Small intestine (tissue), 7 donors: ENCODE measurements around the gene SNX17. TPM values are rescaled to one million over a fixed set of nuclear protein-coding genes. Genes with fewer than 3 reads are reported as not detected.

Experiments used
- DNase-seq, 2 donors: peaks; one replicate each; pipeline versions ENCODE4 v3.0.0 to v3.0.0-alpha.2; 2013
- FAIRE-seq: peaks from 2 replicates; lab custom pipeline; 2012; peaks lifted over from hg19 to GRCh38; lab: Jason Lieb, UNC
- H3K27ac ChIP-seq, 3 donors: one replicate each; pipeline ENCODE4 v1.5.1; 2013; ENCODE audit warnings: low read length in 2 of 3, mild to moderate bottlenecking in 2 of 3, control low read depth in 1 of 3, inconsistent platforms in 1 of 3, low read depth in 1 of 3, moderate library complexity in 1 of 3
- H3K27me3 ChIP-seq, 3 donors: one replicate each; pipeline ENCODE4 v1.6.1; 2013; ENCODE audit warnings: low read length in 3 of 3, inconsistent platforms in 1 of 3; ENCODE audit not compliant: control insufficient read depth in 3 of 3, insufficient read depth in 3 of 3
- H3K36me3 ChIP-seq, 3 donors: one replicate each; pipeline ENCODE4 v1.6.1; 2013; ENCODE audit warnings: low read length in 3 of 3, inconsistent platforms in 1 of 3, low read depth in 1 of 3, mild to moderate bottlenecking in 1 of 3, moderate library complexity in 1 of 3; ENCODE audit not compliant: control insufficient read depth in 3 of 3, insufficient read depth in 2 of 3
- H3K4me1 ChIP-seq, 3 donors: one replicate each; pipeline ENCODE4 v1.6.1; 2013; ENCODE audit warnings: low read length in 2 of 3, inconsistent platforms in 1 of 3, low read depth in 1 of 3, mild to moderate bottlenecking in 1 of 3, moderate library complexity in 1 of 3; ENCODE audit not compliant: control insufficient read depth in 3 of 3, insufficient read depth in 2 of 3
- H3K4me3 ChIP-seq, 3 donors: one replicate each; pipeline ENCODE4 v1.5.1; 2013; ENCODE audit warnings: low read length in 3 of 3, control low read depth in 1 of 3, inconsistent platforms in 1 of 3, low read depth in 1 of 3, mild to moderate bottlenecking in 1 of 3, moderate library complexity in 1 of 3
- H3K9me3 ChIP-seq, 2 donors: one replicate each; pipeline ENCODE4 v1.6.1; 2013; ENCODE audit warnings: low read depth in 1 of 2, low read length in 1 of 2; ENCODE audit not compliant: control insufficient read depth in 2 of 2, insufficient read depth in 1 of 2
- WGBS, 3 donors: extraction: QIAGEN DNeasy Blood & Tissue Kit; methylation state at CpG; one replicate each; pipeline ENCODE4 v1.1.7; 2013; 5-methylcytosine and 5-hydroxymethylcytosine counted together
- polyA plus RNA-seq, 4 donors: library from polyadenylated mRNA; stranded (reverse) in 3 of 4; unstranded in 1 of 4; fragments of 200-250 nt in 3 of 4; fragments of 120-200 nt in 1 of 4; gene quantifications; one replicate each; pipeline versions ENCODE4 v1.2.1 to v1.2.3, GENCODE V29; 2013
- donor health status: healthy with polysubstance abuse.
- donor health status: control.
- donor health status: control.
- donor health status: Bipolar disorder and iron deficiency.
- donor health status: healthy.

Gene SNX17
- polyA plus RNA-seq, 4 donors: 64.6 to 76.6 (median 70.9) TPM

DNA sequence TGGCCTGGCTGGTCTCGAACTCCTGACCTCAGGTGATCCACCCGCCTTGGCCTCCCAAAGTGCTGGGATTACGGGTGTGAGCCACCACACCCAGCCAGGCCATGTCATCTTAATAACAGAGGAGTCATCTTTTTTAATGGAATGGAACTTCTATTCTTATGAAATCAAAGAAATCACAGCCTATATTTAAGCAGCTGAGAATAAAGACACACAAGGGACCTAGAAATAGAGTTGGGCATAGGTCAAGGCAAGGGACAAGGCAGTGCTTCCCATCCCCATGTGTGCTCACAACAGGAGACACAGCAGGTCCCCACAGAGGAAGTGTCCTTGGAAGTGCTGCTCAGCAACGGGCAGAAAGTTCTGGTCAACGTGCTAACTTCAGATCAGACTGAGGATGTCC lies 3.2 kb downstream of the SNX17 start:
- Histone ChIP-seq H3K27ac (no peak overlapping the region), H3K4me1 (peaks cover 6 to 14% (median 8%) of the 10 kb centered on the region in 3 donors), H3K9me3 (no peaks in the 10 kb centered on the region), H3K27me3 (no peaks in the 10 kb centered on the region), H3K36me3 (peaks cover 10 to 59% (median 33%) of the 10 kb centered on the region in 3 donors), H3K4me3 (no peak overlapping the region)
- FAIRE-seq: no peak
- 85 to 90% (median 87%) methylated on average over 5 of the region's 5 CpGs for WGBS, 3 donors
- DNase-seq: no peak

DNA sequence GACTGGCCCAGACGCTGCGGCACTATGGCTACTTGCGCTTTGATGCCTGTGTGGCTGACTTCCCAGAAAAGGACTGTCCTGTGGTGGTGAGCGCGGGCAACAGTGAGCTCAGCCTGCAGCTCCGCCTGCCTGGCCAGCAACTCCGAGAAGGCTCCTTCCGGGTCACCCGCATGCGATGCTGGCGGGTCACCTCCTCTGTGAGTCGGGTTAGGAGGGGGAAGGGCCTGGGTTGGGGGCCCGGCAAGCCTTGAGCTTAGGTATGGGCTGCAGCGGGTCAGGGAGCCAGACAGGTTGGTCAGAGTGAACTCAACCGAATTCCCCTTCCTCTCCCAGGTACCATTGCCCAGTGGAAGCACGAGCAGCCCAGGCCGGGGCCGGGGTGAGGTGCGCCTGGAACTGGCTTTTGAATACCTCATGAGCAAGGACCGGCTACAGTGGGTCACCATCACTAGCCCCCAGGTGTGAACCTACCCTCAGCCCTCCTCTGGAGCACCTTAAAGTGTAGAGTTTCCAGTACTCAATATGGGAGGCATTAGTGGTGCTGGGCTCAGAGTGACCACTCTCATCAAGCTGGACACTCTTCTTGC lies 5.2 kb downstream of the SNX17 start:
- no peak for DNase-seq
- Histone ChIP-seq H3K9me3 (no peaks in the 10 kb centered on the region), H3K36me3 (peaks cover 10 to 61% (median 33%) of the 10 kb centered on the region in 3 donors), H3K27ac (no peak overlapping the region), H3K27me3 (no peaks in the 10 kb centered on the region), H3K4me3 (no peak overlapping the region), H3K4me1 (peaks cover 0 to 18% (median 2%) of the 10 kb centered on the region in 3 donors)
- no peak for FAIRE-seq
- WGBS, 3 donors: 93 to 95% (median 93%) methylated on average over 20 of the region's 20 CpGs

GRCh38 chr2:27376151-27376865 lies 5.9 kb downstream of the SNX17 start:
- FAIRE-seq (no peak), DNase-seq (no peak)
- no peaks in the 10 kb centered on the region for H3K27me3 ChIP-seq
- peaks cover 10 to 67% (median 33%) of the 10 kb centered on the region in 3 donors for H3K36me3 ChIP-seq
- peaks cover 2 to 22% (median 2%) of the 10 kb centered on the region in 3 donors for H3K4me1 ChIP-seq
- H3K9me3 ChIP-seq: no peaks in the 10 kb centered on the region
- H3K27ac ChIP-seq: no peak overlapping the region
- 85 to 86% (median 86%) methylated on average over 16 of the region's 16 CpGs for WGBS, 3 donors
- no peak overlapping the region for H3K4me3 ChIP-seq

- no peaks in the 10 kb centered on the region for H3K27me3 ChIP-seq
- peaks cover 2 to 22% (median 2%) of the 10 kb centered on the region in 3 donors for H3K4me1 ChIP-seq
- no peaks in the 10 kb centered on the region for H3K9me3 ChIP-seq
- H3K27ac ChIP-seq: no peak overlapping the region
- WGBS, 3 donors: 64 to 78% (median 73%) methylated on average over 10 of the region's 10 CpGs
- FAIRE-seq (no peak), DNase-seq (no peak)
- peaks cover 10 to 74% (median 36%) of the 10 kb centered on the region in 3 donors for H3K36me3 ChIP-seq
- no peak overlapping the region for H3K4me3 ChIP-seq
Measured at GRCh38 chr2:27376866-27377617, 6.6 kb downstream of the SNX17 start.

DNA sequence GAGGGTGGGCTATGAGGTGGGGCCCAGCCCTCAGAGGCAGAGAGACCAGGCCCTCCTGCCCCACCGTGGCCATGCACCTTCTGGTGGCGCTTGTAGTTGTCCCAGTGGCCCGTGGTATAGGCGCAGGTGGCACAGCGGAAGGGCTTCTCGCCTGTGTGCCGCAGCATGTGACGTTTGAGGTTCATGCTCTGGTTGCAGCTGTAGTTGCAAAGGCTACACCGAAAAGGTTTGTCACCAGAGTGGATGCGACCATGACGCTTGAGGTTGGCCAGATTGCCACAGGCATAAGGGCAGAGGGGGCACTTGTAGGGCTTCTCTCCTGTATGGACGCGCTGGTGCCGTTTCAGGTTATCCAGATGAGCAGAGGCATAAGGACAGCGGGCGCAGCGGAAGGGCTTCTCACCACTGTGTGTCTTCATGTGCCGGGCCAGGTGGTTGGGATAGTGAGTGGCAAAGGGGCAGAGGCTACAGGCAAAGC lies 7.2 kb downstream of the SNX17 start:
- no peak overlapping the region for H3K27ac ChIP-seq

GRCh38 chr2:27378096-27378808 lies 7.8 kb downstream of the SNX17 start:
- no peak overlapping the region for H3K4me3 ChIP-seq
- H3K27ac ChIP-seq: no peak overlapping the region
- FAIRE-seq: no peak
- peaks cover 12 to 79% (median 40%) of the 10 kb centered on the region in 3 donors for H3K36me3 ChIP-seq
- no peaks in the 10 kb centered on the region for H3K9me3 ChIP-seq
- no peaks in the 10 kb centered on the region for H3K27me3 ChIP-seq
- 82 to 84% (median 83%) methylated on average over 25 to 29 of the region's 29 CpGs for WGBS, 3 donors
- DNase-seq: no peak
- peaks cover 2 to 22% (median 2%) of the 10 kb centered on the region in 3 donors for H3K4me1 ChIP-seq

More for the DNA sequence above, 7.2 kb downstream of the SNX17 start:
- Histone ChIP-seq H3K4me1 (peaks cover 2 to 22% (median 2%) of the 10 kb centered on the region in 3 donors), H3K9me3 (no peaks in the 10 kb centered on the region), H3K27me3 (no peaks in the 10 kb centered on the region), H3K36me3 (peaks cover 10 to 78% (median 38%) of the 10 kb centered on the region in 3 donors), H3K4me3 (no peak overlapping the region)
- no peak for DNase-seq
- 91 to 92% (median 91%) methylated on average over 18 of the region's 18 CpGs for WGBS, 3 donors
- FAIRE-seq: no peak

GRCh38 chr2:27378809-27379290 lies 8.4 kb downstream of the SNX17 start:
- peaks cover 2 to 22% (median 2%) of the 10 kb centered on the region in 3 donors for H3K4me1 ChIP-seq
- H3K27ac ChIP-seq: peak overlapping the region in 2 of 3 donors; percentile 82 to 96
- DNase-seq: no peak
- WGBS, 3 donors: 87 to 97% (median 89%) methylated on average over 9 of the region's 9 CpGs
- H3K27me3 ChIP-seq: no peaks in the 10 kb centered on the region
- no peak overlapping the region for H3K4me3 ChIP-seq
- FAIRE-seq: no peak
- peaks cover 18 to 78% (median 40%) of the 10 kb centered on the region in 3 donors for H3K36me3 ChIP-seq
- no peaks in the 10 kb centered on the region for H3K9me3 ChIP-seq
